ENCODE results near the gene PPFIA2.
A peak's percentile ranks its signal among the peaks of the same experiment; 100 is the strongest.

The PPFIA2 gene

DNA sequence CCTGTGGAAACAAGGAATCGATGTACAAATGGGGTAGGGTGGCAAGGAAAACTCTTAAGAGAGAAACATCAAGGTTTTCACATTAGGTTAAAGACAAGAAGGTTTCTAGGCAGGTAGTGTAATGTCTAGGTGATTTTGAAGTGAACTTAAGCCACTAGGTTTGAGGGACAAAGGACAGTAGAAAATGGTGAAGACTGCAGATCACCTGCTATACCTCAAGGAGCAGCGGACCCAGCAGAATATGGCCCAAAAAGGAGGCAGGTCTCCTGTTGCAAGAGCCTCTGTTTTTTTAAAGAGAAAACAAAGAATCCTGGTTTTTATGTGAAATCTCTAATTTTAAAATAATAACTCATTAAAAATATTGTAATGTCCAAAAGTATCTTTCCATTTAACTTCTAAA is 503.2 kb downstream of the PPFIA2 start:
- TF ChIP-seq ZFX (IDR thresholded peaks at IDR 0.05), result no peak
- TF ChIP-seq, protein P1, sequence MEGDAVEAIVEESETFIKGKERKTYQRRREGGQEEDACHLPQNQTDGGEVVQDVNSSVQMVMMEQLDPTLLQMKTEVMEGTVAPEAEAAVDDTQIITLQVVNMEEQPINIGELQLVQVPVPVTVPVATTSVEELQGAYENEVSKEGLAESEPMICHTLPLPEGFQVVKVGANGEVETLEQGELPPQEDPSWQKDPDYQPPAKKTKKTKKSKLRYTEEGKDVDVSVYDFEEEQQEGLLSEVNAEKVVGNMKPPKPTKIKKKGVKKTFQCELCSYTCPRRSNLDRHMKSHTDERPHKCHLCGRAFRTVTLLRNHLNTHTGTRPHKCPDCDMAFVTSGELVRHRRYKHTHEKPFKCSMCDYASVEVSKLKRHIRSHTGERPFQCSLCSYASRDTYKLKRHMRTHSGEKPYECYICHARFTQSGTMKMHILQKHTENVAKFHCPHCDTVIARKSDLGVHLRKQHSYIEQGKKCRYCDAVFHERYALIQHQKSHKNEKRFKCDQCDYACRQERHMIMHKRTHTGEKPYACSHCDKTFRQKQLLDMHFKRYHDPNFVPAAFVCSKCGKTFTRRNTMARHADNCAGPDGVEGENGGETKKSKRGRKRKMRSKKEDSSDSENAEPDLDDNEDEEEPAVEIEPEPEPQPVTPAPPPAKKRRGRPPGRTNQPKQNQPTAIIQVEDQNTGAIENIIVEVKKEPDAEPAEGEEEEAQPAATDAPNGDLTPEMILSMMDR (conservative IDR thresholded peaks at IDR 0.05), result no peak
- peak overlapping the region; percentile 34; the same call in 1 of the 2 replicates for H3K27ac ChIP-seq

DNA sequence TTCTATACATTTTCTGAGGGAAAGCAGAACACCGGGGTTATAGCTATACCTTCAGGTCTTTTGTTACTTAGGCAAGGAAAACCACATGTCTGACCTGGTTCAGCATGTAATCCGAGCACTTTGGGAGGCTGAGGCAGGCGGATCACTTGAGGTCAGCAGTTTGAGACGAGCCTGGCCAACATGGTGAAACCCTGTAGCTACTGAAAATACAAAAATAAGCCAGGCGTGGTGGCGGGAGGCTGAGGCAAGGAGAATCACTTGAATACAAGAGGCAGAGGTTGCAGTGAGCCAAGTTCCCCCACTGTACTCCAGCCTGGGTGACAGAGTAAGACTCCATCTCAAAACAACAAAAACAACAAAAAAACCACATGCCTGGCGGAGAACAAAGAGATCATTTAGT is 503.7 kb downstream of the PPFIA2 start:
- TF ChIP-seq ZFX (IDR thresholded peaks at IDR 0.05), result no peak
- TF ChIP-seq, protein P1 (conservative IDR thresholded peaks at IDR 0.05), result no peak
- peak overlapping the region; percentile 34; the same call in 1 of the 2 replicates for H3K27ac ChIP-seq

DNA sequence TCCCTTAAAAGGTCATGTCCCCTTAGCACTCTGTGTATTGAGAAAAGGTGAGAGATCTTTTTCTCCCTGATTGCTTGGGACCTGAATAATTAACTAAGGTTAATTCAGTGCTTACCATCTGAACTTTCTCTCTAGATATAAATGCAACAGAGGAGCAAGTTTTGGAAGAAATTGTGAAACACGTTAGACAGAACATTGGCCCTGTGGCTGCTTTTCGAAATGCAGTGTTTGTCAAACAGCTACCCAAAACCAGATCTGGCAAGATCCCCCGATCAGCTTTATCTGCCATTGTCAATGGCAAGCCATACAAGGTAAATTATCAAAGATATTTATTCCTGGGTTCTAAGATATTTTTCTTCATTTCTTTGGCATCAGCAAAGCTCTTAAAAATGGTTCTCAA is 505.8 kb downstream of the PPFIA2 start:
- TF ChIP-seq ZFX (IDR thresholded peaks at IDR 0.05), result no peak
- TF ChIP-seq, protein P1 (conservative IDR thresholded peaks at IDR 0.05), result no peak
- no peak overlapping the region for H3K27ac ChIP-seq

DNA sequence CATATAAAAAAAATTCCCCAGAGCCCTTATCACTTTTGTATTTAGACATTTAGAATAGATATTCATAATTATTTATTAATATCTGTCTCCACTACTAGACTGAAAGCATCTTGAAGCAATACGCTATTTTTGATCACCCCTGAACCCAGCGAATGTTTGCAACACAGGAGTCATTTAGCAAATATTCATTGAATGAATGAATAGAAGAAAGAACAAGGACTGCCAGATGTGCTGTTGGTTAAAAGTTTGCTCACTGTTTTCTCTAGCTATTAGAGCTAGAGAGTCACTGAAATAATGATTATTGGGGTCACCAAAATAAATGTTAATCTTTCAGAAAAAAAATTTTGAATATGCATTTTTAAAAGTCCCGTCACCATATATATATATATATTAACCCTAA is 506.9 kb downstream of the PPFIA2 start:
- H3K27ac ChIP-seq, result no peak overlapping the region
- TF ChIP-seq, protein P1 (conservative IDR thresholded peaks at IDR 0.05), result no peak
- TF ChIP-seq ZFX (IDR thresholded peaks at IDR 0.05), result no peak

DNA sequence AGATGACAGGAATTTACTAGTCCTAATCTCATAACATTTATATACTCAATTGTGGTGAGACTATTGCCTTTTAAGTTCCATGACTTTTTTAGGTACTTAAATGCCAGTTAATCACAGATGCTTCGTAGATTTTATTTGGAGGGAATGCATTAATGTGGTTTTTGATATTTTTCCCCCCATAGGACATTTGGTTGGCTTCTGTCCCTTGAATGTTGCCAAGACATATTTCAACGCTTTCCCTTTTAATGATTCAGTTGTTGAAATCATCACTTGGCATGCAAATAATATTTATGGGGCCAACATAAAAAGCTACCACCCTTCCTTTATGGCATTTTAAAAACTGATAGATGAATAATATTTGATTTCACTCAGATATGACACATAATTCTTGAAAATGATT is 509.2 kb downstream of the PPFIA2 start:
- H3K27ac ChIP-seq, result no peak overlapping the region
- no peak for TF ChIP-seq ZFX (IDR thresholded peaks at IDR 0.05)
- TF ChIP-seq, protein P1 (conservative IDR thresholded peaks at IDR 0.05), result no peak

DNA sequence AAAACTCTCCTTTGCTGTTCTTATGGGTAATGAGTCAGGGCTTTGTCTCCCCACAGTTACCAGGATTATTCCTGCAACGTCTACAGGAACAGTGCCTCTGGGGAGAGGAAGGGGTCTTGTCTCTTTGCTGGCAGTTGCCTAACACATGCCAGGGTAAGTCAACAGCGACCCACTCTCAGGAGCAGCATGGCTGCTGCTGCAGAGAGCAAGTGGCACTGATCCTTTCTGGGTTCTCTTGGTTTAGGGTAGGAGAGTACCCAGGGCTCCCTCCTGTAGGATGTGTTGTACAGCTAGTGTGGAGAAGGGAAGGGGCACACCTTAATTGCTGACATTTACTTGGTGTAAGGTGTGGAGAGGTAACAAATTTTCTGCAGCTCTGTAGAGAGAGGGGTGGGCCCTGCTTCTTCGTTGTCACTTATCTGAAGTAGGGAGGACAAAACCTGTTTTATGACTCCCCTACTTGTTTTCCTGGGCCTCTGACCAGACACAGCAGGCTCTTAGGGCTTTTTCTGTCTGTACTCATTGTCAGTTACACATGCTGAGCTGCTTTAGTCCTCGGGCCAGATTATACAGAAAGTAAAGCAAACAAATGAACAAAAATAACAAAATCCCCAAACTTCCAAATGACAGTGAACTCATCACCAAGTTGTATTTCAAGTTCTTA is 513.1 kb downstream of the PPFIA2 start:
- peak overlapping the region; percentile 87 for H3K27ac ChIP-seq
- TF ChIP-seq, protein P1 (conservative IDR thresholded peaks at IDR 0.05), result no peak
- no peak for TF ChIP-seq ZFX (IDR thresholded peaks at IDR 0.05)

DNA sequence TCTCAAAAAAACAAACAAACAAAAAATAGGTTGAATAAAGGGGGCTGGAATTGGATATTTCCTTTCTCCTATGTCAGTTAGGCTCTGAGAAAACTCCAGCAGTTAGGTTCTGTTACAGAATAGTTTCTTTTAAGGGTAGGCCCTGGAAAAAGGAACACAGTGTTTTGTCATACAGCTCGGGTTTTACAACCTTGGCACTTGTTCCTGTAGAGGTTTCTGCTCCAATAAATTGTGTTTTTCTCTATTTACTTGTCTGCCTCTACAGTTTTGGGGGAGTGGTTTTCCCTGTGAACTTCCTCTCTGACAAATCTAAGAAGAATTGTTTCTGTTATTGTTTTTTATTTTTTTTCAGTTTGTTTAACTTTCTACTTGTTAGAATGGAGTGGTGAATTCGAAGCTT is 513.7 kb downstream of the PPFIA2 start:
- H3K27ac ChIP-seq, result peak overlapping the region; percentile 87
- TF ChIP-seq, protein P1 (conservative IDR thresholded peaks at IDR 0.05), result no peak
- TF ChIP-seq ZFX (IDR thresholded peaks at IDR 0.05), result no peak
